Mucosa of stomach (tissue), 1 donor: ENCODE data around the gene ACTRT1.

Experiments
- H3K27me3 ChIP-seq: one replicate; pipeline ENCODE4 v1.7.0; 2013; ENCODE audit warnings: mild to moderate bottlenecking, low read length; ENCODE audit not compliant: control insufficient read depth, insufficient read depth
- H3K36me3 ChIP-seq: one replicate; pipeline ENCODE4 v1.7.0; 2013; ENCODE audit warnings: low read length; ENCODE audit not compliant: control insufficient read depth, insufficient read depth
- H3K4me1 ChIP-seq: one replicate; pipeline ENCODE4 v1.7.0; 2013; ENCODE audit warnings: mild to moderate bottlenecking, low read length; ENCODE audit not compliant: control insufficient read depth, insufficient read depth
- H3K4me3 ChIP-seq: one replicate; pipeline ENCODE4 v1.7.0; 2013; ENCODE audit warnings: low read length
- H3K9ac ChIP-seq: one replicate; pipeline ENCODE4 v1.7.0; 2013; ENCODE audit warnings: mild to moderate bottlenecking, low read length, moderate library complexity
- H3K9me3 ChIP-seq: one replicate; pipeline ENCODE4 v1.7.0; 2013; ENCODE audit warnings: mild to moderate bottlenecking, low read length, moderate library complexity; ENCODE audit not compliant: control insufficient read depth
- donor health status: Pancreatic carcinoma.

Gene ACTRT1

DNA sequence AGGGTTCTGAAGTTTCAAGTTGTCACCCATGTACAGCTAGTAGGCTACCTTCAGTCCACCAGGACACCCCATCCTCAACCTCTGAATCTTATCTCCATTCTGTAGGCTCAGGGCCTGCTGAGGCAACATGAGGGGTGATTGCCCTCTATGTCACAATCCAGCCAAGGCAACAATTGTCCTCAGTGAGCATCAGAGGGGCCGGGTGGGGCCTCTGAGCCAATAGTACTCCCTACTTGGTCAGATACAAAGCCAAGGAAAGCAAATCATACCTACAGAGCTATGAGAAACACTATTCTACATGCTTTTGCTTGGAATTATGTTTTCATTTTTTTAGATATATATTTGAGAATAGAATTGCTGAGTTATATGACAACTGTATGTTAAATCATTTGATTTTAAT lies at the start of gene ACTRT1:
ACTRT1 (minus strand) TSS at position 101 of the 400 bp plus-strand sequence. CDS start 197 bp downstream, outside the sequence.
- H3K9ac ChIP-seq, result no peak within 1 kb of the TSS
- H3K4me3 ChIP-seq, result no peak within 1 kb of the TSS
- no peaks in the 10 kb centered on the region for H3K27me3 ChIP-seq
- no peaks in the 10 kb centered on the region for H3K9me3 ChIP-seq
- H3K36me3 ChIP-seq, result no peaks in the 10 kb centered on the region
- H3K4me1 ChIP-seq, result no peaks in the 10 kb centered on the region

DNA sequence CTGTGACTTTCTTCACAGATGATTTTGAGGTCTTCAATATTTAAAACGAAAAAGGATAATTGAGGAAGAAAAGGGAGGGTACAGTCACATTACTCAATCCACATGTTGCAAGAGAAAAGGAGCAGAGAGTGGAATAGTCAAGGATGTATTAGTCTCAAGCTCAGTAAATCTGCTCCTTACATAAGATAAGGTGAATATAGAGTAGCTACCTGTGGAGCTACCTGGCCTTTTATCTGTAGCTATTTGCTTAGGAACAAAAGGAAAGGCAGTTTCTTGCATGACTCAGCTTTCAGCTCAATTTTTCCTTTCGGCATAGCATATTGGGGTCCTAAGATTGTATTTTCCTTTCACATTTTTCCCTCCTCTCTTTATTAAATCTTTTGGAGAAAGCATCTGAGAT lies 26.3 kb upstream of the ACTRT1 start:
- Histone ChIP-seq H3K27me3 (no peaks in the 10 kb centered on the region), H3K4me1 (no peaks in the 10 kb centered on the region), H3K9ac (no peak overlapping the region), H3K36me3 (no peaks in the 10 kb centered on the region), H3K4me3 (no peak overlapping the region), H3K9me3 (no peaks in the 10 kb centered on the region)

GRCh38 chrX:128057421-128057820 lies 5.2 kb upstream of the ACTRT1 start:
- H3K36me3 ChIP-seq, result no peaks in the 10 kb centered on the region
- H3K27me3 ChIP-seq, result no peaks in the 10 kb centered on the region
- no peaks in the 10 kb centered on the region for H3K9me3 ChIP-seq
- no peaks in the 10 kb centered on the region for H3K4me1 ChIP-seq
- no peak overlapping the region for H3K9ac ChIP-seq
- H3K4me3 ChIP-seq, result no peak overlapping the region

DNA sequence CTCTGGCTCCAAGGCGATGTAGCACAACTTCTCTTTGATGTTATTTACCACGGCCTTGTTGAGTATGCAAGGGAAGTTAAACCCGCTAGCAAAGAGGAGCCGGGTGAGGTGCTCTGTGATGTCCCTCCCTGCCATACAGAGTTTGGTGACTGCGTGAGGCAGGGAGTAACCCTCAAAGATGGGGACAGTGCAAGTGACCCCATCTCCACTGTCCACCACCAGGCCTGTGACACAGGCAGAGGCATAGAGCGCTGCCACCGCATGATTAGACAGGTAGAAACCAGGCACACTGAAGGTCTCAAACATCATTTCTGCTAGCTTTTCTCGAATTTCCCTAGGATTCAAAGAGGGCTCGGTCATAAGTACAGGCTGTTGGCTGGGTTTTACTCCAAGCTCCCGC lies 677 bp downstream of the ACTRT1 start:
- no peaks in the 10 kb centered on the region for H3K4me1 ChIP-seq
- H3K9ac ChIP-seq, result no peak overlapping the region
- no peaks in the 10 kb centered on the region for H3K27me3 ChIP-seq
- no peak overlapping the region for H3K4me3 ChIP-seq
- H3K36me3 ChIP-seq, result no peaks in the 10 kb centered on the region
- H3K9me3 ChIP-seq, result no peaks in the 10 kb centered on the region

DNA sequence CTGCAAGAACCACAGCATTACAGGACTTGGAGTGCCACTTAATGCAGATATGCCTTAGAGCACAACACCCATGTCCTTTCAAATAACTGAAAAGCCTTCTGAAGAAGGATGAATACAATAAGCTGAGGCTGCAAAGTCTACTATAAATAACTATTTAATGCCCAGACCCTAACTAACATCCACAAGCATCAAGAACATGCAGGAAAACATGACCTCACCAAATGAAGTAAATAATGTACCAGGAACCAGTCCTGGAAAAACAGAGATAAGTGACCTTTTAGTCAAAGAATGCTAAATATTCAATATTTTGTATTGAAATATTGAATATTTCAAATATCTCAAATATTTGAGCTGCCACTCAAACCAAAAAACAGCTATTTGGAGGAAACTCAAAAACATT lies 16.9 kb downstream of the ACTRT1 start:
- H3K4me3 ChIP-seq, result no peak overlapping the region
- no peaks in the 10 kb centered on the region for H3K36me3 ChIP-seq
- no peaks in the 10 kb centered on the region for H3K4me1 ChIP-seq
- H3K9ac ChIP-seq, result no peak overlapping the region
- H3K9me3 ChIP-seq, result no peaks in the 10 kb centered on the region
- no peaks in the 10 kb centered on the region for H3K27me3 ChIP-seq

GRCh38 chrX:128021566-128021965 lies 30.6 kb downstream of the ACTRT1 start:
- Histone ChIP-seq H3K4me1 (no peaks in the 10 kb centered on the region), H3K9ac (no peak overlapping the region), H3K36me3 (no peaks in the 10 kb centered on the region), H3K4me3 (no peak overlapping the region), H3K9me3 (no peaks in the 10 kb centered on the region), H3K27me3 (no peaks in the 10 kb centered on the region)

GRCh38 chrX:128020701-128021100 lies 31.5 kb downstream of the ACTRT1 start:
- H3K4me1 ChIP-seq, result no peaks in the 10 kb centered on the region

GRCh38 chrX:128019218-128019617 lies 33.0 kb downstream of the ACTRT1 start:
- Histone ChIP-seq H3K36me3 (no peaks in the 10 kb centered on the region), H3K4me1 (no peaks in the 10 kb centered on the region), H3K27me3 (no peaks in the 10 kb centered on the region), H3K9ac (no peak overlapping the region), H3K4me3 (no peak overlapping the region), H3K9me3 (no peaks in the 10 kb centered on the region)

More at GRCh38 chrX:128020701-128021100, 31.5 kb downstream of the ACTRT1 start:
- Histone ChIP-seq H3K9ac (no peak overlapping the region), H3K27me3 (no peaks in the 10 kb centered on the region), H3K4me3 (no peak overlapping the region), H3K36me3 (no peaks in the 10 kb centered on the region), H3K9me3 (no peaks in the 10 kb centered on the region)

DNA sequence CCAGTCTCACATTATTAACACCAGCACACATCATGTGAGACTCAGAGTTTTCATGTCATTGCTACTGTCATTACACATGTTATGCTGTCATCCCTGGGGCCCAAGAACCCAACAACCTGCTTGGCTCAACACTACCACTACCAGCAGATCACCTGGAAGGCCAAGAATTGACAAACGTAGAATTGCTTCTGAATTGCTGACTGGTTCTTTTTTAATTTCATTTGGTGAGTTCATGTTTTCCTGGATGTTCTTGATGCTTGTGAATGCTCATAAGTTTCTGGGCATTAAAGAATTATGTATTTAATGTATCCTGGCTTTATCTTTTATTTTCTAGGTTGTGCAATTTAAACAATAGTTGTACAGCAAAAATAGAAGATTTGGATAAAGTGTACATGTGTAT lies 40.2 kb downstream of the ACTRT1 start:
- H3K9ac ChIP-seq, result no peak overlapping the region
- H3K36me3 ChIP-seq, result no peaks in the 10 kb centered on the region
- no peaks in the 10 kb centered on the region for H3K4me1 ChIP-seq
- no peaks in the 10 kb centered on the region for H3K27me3 ChIP-seq
- no peaks in the 10 kb centered on the region for H3K9me3 ChIP-seq
- H3K4me3 ChIP-seq, result no peak overlapping the region

DNA sequence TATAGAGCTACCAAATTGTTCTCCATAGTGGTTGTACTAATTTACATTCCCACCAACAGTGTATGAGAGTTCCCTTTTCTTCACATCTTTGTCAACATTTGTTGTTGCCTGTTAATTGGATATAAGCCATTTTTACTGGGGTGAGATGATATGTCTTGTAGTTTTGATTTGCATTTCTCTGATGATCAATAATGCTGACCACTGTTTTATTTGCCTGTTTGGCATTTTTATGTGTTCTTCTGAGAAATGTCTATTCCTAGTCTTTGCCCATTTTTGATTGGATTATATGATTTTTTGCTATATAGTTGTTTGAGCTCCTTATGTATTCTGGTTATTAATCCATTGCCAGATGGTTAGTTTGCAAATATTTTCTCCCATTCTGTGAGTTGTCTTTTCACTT lies 44.3 kb downstream of the ACTRT1 start:
- Histone ChIP-seq H3K4me1 (no peaks in the 10 kb centered on the region), H3K9me3 (no peaks in the 10 kb centered on the region), H3K36me3 (no peaks in the 10 kb centered on the region), H3K9ac (no peak overlapping the region), H3K4me3 (no peak overlapping the region), H3K27me3 (no peaks in the 10 kb centered on the region)
